ENCODE data around the gene SRSF7.
"Not testable (repeated sequence)": the region's sequence is repeated elsewhere in the genome, so short reads cannot be mapped to it uniquely, and the experiment has no call there.

Gene SRSF7

DNA sequence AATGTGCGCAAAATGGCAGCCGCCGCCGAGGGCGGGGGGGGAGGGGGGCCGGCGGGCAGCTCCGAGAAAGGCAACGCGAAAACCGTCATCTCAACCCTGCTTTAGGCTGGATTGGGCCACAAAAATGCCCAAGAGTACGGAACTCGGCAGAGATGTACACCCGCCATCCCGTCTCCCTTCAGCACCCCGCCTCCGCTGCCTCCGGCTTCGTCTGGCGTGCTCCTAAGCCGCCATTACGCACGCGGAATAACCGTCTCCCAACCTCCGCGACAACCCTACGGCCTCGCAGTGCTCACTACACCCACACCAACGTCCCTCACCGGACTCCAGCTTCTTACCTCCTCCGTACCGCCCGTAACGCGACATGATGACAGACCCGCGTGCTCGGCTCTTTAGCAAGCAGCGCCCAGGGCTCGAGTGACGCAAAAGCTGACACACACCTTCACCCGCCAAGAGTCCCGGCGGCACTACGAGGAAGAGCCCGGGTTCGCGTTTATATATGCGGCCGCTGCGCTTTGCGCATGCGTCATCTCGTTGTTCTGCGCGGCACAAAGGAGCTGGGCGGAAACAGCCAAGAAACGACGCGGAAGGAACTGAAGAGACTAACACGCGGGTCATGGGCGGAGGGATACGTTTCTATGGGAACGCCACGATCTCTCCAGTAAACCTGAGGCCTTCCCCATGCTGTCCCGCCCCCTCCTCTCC is at the start of gene SRSF7:
SRSF7 (minus strand) TSS at position 471 of the 705 bp plus-strand sequence; CDS start at position 366, 105 bp downstream.
- peak; percentile 99 for DNase-seq

DNA sequence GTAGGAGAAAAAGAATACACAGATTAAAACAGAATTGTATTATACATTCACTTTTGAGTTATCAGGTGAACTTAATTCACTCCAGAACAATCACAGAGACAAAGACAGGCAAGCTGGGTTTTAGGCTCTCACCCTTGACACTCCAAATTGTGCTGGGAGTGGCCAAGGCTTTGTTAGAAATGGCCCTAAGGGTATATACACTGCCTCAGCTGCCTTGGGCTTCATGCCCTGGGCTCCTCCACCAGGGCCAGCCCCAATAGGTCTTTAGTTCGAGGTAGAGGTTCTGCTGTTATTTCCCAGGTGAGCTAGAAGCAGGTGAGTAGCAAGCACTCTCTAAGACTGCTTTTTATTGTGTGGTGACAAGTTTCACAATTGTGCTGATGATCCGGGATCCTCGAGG is 46.8 kb upstream of the SRSF7 start:
- DNase-seq, result no peak

DNA sequence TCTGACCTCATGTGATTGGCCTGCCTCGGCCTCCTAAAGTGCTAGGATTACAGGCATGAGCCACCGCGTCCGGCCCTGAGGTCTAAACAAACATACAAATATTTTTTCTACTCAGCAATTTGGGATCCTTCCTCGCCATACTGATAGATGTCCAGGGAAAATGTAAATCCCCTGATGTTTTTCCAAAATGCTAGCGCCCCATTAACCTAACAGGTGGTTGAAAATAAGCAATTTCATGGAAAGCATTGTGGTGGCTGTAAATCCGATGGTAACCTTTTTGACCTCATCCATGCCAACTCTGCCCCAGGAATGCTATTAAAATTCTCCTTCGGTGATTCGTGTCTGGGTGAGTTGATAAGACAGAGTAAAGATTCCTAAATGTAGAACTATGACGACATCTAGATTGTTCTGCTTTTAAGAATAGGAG is 46.1 kb upstream of the SRSF7 start:
- no peak for DNase-seq

DNA sequence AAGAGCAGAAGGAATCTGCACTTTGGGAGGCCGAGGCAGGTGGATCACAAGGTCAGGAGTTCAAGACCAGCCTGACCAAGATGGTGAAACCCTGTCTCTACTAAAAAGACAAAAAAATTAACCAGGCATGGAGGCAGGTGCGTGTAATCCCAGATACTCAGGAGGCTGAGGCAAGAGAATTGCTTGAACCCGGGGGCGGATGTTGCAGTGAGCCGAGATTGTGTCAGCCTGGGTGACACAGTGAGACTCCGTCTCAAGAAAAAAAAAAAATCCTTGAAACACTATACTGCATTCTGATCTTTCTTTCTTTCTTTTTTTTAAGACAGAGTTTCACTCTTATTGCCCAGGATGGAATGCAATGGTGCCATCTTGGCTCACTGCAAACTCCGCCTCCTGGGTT is 43.9 kb upstream of the SRSF7 start:
- DNase-seq, result not testable (repeated sequence)

DNA sequence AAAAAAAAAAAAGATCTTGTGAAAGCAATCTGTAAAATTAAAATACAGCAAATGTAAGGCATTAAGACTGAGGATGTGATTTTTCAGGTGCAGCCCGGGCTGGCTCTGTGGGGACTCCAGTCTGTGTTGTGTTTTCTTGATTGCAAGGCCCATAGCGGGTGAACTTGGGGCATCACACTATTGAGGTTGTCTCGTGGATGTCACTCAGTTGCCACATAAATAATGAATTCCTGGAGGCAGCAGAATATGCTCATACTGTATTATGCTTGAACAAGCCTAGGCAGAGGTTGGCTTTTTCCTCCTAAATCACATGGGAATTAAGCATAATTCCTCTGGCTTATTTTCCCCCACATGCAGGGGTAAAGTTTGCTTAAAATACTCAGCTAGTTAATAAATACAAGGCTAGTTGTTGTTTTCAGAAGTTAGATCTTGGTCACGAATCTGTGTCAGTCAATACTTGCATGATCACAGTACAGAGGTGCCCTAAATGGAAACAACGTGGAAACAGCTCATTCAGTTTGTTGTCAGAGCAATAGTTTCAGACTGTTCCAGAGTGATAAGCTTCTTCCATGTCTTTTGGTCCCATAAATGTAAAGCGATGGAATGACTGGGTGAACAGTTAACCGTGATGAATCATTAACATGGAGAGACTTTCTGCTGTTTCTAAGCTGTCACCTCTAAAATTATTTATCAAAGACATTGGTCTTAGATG is 43.2 kb upstream of the SRSF7 start:
- no peak for DNase-seq

DNA sequence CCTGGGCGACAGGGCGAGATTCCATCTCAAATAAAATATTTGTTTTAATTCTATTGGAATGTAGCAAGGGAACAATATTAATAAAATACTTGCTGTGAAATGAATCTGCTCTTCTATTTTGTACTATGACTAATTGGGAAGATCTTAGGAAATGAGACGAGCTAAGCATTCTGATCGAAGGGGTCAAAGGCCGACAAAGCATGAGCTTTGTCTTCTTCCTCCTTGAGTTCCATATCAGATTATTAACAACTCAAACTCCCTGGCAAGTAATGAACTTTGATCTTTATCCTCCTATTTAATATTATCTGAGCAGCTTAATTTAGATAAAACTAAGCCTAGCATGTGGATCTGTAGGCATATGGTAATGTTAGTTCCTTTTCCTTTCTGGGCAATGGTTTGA is 42.4 kb upstream of the SRSF7 start:
- DNase-seq, result no peak

DNA sequence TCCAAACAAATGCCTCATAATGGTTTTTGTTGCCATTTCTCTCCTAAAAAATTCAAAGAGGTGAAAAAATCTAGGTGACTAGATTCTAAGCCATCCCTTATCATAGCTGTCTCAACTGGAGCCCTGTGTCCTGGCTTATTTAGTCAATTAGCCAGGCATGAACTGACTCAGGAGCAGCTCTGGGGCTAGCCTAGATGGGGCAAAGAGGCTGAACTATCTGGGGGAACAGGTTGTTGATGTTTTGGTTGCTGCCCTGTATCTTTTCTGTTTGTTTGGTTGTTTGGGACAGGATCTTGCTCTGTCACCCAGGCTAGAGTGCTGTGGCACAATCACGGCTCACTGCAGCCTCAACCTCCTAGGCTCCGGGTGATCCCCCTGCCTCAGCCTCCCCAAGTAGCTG is 41.6 kb upstream of the SRSF7 start:
- DNase-seq, result no peak

DNA sequence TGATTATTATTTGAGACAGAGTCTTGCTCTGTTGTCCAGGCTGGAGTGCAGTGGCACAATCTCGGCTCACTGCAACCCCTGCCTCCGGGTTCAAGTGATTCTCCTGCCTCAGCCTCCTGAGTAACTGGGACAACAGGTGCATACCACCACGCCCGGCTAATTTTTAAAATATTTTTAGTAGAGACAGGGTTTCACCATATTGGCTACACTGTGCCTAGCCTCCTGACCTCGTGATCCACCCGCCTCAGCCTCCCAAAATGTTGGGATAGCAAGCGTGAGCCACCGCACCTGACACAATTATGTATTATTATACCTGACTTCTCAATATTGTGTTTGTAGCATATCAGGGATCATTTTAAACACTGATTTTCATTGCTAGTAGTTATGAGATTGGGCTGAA is 41.2 kb upstream of the SRSF7 start:
- DNase-seq, result not testable (repeated sequence)

DNA sequence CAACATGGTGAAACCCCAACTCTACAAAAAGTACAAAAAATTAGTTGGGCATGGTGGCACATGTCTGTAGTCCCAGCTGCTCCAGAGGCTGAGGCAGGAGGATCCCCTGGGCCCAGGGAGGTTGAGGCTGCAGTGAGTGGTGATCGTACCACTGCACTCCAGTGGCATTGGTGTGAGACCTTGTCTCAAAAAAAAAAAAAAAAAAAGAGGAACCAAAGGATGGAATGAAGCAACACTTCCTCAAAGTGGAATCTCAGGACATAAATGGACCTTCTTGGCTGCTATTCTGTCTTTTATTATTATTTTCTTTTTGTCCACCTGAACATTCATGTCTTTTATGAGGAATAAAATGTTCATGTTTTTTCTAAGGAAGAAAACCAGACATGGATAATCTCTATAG is 40.6 kb upstream of the SRSF7 start:
- DNase-seq, result no peak

DNA sequence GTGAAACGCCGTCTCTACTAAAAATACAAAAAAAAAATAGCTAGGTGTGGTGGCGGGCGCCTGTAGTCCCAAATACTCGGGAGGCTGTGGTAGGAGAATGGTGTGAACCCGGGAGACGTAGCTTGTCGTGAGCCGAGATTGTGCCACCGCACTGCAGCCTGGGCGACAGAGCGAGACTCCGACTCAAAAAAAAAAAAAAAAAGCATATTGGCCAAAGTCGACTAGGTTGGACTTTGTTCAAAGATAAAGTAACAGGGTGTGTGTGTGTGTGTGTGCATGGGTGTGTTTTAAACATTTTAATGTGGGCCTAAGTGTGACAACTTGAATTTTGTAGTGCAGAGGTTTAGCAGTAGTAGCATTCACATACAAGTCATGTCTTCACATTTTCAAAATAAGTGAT is 38.5 kb upstream of the SRSF7 start:
- DNase-seq, result no peak

DNA sequence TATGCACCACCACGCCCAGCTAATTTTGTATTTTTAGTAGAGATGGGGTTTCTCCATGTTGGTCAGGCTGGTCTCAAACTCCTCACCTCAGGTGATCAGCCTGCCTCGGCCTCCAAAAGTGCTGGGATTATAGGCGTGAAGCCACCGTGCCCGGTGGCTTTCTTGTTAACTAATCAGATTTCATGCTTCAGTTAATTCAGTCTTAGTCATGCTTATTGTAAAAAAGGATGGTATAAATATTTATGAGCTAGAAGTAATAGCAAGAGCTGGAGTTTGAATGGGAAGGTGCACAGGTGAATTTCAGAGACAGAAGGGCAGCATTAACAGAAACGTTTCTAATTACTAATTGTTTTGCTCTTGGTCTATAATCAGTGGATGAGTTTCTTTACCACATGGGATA is 37.1 kb upstream of the SRSF7 start:
- no peak for DNase-seq

DNA sequence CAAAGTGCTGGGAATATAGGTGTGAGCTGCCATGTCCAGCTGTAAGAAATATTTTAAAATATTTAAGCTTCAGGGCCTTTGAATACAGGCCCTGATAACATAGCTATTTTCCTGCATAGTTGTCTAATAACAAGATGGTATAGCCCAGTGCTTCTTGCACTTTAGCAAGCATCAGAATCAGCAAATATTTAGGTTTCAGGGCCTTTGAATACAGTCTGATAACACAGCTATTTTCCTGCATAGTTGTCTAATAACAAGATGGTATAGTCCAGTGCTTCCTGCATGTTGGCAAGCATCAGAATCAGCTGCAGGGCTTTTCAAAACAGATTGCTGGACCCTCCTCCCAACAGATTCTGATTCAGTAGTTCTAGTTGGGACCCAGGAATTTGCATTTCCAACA is 32.4 kb upstream of the SRSF7 start:
- DNase-seq, result no peak

DNA sequence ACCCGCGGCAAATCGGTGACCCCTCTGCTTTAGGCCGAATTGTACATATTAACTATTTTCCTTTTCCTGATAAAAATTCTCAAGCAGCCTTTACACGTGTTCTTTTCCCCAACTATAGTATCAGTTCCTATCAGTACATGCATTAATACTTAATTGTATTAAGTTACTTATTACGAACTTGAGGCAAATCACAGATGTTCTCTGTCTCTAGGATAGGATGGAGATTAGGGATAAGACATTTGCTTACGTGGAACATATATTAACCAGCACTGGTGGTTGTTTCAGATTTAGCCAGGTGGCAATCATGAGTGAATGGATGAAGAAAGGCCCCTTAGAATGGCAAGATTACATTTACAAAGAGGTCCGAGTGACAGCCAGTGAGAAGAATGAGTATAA is 27.5 kb upstream of the SRSF7 start:
- DNase-seq, result no peak

DNA sequence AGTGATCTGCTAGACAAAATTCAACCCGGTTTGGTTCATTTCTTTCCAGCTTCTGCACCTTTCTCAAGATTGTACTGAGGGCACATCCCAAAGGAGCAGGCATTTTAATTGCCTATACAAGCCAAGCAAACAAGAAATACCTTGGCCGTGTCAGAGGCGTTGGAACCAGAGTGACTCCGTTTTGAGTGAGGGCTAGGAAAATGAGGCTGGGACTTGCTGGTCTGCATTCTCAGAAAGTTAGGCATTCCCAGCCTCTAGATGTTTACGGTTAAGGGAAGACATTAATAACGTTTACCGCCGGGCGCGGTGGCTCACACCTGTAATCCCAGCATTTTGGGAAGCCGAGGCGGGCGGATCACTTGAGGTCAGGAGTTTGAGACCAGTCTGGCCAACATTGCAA is 25.4 kb upstream of the SRSF7 start:
- DNase-seq, result no peak

DNA sequence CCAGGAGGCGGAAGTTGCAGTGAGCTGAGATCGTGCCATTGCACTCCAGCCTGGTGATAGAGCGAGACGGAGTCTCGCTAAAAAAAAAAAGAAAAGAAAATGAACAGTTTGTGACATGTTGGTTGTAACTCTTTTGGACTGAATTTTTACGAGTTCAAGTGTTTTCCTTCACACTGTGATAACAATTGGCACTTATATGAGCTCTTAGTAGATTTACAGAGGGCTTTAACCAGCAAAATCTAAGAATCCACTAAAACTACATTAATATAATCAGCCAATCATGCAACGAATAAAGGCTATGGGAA is 24.7 kb upstream of the SRSF7 start:
- no peak for DNase-seq

DNA sequence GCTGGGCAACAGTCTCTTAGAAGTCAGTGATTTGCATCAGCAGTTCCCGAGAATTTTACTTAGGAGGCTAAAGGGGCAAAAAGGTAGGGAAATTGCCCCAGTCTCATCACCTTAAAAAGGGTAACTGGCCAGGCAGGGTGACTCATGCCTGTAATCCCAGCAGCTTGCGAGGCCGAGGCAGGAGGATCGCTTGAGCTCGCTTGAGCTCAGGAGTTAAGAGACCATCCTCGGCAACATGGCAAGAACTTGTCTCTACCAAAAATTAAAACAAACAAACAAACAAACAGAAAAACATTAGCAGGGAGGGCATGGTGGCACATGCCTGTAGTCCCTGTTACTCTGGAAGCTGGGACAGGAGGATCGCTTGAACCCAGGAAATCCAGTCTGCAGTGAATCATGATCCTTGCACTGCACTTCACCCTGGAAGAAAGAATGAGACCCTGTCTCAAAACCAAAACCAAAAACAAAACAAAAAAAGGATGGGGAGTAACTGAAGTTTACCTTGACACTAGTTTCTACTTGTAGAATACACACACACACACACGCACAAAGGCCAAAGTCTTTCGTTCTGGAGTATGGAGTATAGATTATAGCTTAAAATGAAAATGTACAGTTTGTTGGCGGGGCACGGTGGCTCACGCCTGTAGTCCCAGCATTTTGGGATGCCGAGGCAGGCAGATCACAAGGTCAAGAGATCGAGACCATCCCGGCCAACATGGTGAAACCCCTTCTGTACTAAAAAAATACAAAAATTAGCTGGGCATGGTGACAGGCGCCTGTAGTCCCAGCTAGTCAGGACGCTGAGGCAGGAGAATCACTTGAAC is 24.1 kb upstream of the SRSF7 start:
- DNase-seq, result no peak

DNA sequence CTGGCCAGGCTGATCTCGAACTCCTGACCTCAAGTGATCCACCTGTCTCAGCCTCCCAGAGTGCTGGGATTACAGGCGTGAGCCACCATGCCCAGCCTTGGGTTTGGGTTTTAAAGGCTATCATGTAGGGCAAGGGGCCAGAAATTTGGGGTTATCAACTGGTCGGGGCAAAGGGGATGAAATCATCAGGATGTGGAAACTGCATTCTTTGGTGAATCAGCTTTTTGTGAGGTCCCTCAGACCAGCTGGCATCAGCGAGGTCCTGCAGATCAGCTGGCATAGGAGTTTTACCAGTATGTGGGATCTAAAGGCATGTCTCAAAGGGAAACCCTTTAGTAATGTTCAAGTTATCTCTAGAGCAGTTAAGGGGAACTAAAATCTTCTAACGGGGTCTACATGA is 20.5 kb upstream of the SRSF7 start:
- peak; percentile 76 for DNase-seq

DNA sequence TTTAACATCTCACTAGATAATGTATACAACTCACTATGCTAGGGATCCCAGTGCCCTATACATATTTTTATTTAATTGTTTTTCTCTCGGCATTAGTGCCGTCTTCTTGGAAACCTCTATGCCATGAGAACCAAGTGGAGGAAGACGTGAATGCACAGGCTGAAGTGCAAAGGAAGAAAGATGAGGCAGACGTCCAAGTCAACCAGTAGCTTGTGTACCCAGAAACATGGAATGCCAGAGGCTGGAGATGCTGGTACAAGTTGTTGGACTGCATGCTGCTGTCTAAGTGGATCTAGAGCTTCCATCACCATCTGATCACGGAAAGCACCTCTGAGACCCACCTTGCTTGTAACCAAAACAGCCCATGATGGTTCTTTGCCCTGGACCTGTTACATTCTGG is 14.4 kb upstream of the SRSF7 start:
- DNase-seq, result no peak

DNA sequence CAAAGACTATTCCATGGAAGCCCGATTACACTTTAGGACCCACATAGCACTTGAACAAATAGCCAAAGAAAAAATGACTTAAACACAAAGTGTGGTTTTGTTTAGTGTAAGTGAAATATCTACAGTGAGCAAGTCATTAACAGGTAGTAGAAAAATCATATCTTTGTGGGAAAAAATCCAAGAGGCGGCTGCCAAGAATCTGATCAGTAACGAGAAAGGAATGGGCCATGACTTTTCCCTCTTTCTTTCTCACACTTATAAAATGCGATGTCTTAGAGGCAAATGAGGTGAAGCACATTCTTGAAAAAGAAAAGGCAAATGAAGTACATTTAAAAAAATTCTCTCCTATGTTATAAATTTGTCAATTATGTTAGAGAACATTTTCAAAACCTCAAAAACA is 14.0 kb upstream of the SRSF7 start:
- peak; percentile 79 for DNase-seq

DNA sequence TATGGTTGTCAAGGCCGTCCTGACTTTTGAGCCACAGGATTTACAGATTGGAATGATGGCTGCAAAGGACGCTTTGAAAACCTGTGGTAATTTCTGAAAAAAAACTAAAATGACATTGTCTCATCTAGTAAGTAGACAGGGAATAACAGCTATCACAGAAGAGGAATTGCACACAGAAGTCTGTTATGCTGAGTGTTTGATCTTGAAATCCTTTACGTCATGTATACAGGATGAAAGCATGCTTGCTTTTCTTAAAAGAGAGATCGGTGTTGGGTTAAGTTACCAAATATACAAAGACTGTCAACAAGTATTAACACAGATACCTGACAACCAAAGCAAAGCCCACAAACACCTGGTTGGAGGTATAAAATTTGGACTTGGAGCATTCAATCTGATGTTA is 12.6 kb upstream of the SRSF7 start:
- no peak for DNase-seq

DNA sequence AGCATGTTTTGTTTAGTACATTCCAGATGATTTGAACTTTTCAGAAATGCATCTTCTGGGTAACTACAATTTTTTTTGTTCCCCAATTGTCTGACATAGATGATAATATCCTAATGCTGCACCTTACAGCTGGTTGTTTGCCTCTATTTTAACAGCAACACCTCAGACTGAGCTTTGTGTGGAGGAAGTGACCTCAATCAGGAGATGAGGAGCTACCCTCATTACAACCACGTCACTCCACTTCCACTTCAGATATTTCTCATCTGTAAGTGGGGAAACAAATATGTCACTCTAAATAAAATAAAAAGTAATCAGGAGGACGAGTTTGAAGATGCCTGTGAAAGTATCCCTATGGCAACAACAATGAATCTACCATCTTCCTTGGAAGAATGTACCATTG is 12.1 kb upstream of the SRSF7 start:
- DNase-seq, result no peak

DNA sequence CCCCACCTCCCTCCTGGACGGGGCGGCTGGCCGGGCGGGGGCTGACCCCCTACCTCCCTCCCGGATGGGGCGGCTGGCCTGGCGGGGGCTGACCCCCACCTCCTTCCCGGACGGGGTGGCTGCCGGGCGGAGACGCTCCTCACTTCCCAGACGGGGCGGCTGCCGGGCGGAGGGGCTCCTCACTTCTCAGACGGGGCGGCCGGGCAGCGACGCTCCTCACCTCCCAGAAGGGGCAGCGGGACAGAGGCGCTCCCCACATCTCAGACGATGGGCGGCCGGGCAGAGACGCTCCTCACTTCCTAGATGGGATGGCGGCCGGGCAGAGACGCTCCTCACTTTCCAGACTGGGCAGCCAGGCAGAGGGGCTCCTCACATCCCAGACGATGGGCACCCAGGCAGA is 4.7 kb upstream of the SRSF7 start:
- not testable (repeated sequence) for DNase-seq

DNA sequence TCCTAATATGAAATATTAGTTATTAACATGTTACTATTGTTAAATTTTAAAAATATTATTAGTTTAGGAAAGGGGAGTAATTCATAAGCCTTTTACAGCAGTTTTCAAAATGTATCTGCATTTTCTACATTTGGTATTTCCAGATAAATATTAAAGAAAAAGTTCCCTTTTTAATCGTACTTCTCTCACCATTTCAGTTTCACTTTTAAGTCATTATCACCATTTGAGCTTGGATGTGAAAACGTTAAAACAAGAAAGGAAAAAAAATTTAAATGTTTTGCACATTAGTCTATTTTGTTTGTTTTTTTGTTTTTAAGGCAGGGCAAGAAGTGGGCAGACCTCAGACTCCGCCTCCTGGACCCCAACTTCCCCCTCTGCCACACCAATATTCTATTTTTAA is 3.3 kb upstream of the SRSF7 start:
- no peak for DNase-seq

DNA sequence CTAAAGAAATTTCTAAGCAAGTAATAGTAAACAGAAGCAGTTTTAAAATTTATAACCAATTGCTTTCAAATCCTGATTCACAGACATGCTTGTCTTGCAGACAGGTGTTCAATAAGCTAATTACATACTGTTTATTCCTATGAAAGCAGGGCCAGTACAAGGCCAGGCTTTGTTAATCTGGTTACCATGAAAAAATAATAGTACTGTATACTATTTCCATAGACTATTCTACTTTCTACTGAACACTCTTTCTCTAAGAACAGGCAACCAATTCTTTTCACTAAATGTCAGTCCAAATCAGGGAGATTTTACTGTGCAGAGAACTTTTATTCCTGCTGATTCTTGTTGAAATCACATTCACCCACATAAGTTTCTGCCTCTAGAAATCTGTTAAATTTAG is 2.9 kb upstream of the SRSF7 start:
- DNase-seq, result no peak

All from HCEC 1CT (cell line).